ENCODE data around the gene RGS7. TPM values are rescaled to one million over a fixed set of nuclear protein-coding genes. Genes with fewer than 3 reads are reported as not detected.
"Not testable (repeated sequence)": the region's sequence is repeated elsewhere in the genome, so short reads cannot be mapped to it uniquely, and the experiment has no call there.

Gene RGS7
- total and polyA plus RNA-seq, 2 of the 4 experiments (the other 2 are of a cell fraction): 0.58 to 0.72 TPM

DNA sequence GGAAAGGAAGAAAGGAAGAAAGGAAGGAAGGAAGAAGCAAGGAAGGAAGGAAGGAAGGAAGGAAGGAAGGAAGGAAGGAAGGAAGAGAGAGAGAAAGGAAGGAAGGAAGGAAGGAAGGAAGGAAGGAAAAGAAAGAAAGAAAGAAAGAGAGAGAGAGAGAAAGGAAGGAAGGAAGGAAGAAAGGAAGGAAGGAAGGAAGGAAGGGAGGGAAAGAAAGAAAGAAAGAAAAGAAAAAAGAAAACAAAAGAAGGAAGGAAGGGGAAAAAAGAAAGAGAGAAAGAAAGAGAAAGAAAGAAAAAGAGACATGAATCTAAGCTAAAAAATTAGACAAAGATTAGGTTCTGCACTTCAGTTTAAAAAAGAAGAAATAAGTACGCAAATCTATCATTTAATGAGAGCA lies 136.1 kb downstream of the RGS7 start:
- H4K5ac ChIP-seq (ENCODE audit: low read depth, low read length); H3K4ac ChIP-seq (ENCODE audit: low read depth, low read length); H3K9ac ChIP-seq (ENCODE audit: low read depth, low read length); H3K9me3 ChIP-seq (ENCODE audit: control insufficient read depth, insufficient read depth, low read length); H2BK20ac ChIP-seq (ENCODE audit: low read depth, low read length); H3K4me2 ChIP-seq (ENCODE audit: low read depth, low read length); H2AK9ac ChIP-seq (replicated peaks; ENCODE audit: low read depth, low read length, poor library complexity); H4K8ac ChIP-seq (ENCODE audit: low read depth in 2 of 2, low read length in 2 of 2); H3K23ac ChIP-seq (ENCODE audit: low read depth, low read length); H3K27me3 ChIP-seq (ENCODE audit: control insufficient read depth, insufficient read depth, low read length); H3K9me1 ChIP-seq (ENCODE audit: insufficient read depth, low read length); ATAC-seq (ENCODE audit: low read depth); H2AFZ ChIP-seq (replicated peaks; ENCODE audit: low read length, poor library complexity); H4K91ac ChIP-seq (ENCODE audit: insufficient read depth, low read depth, low read length); H2BK5ac ChIP-seq (ENCODE audit: low read depth, low read length, poor library complexity, severe bottlenecking); DNase-seq; H3K4me1 ChIP-seq (ENCODE audit: control insufficient read depth, insufficient read depth, low read length); H3K36me3 ChIP-seq (ENCODE audit: control insufficient read depth, insufficient read depth, low read length); H4K20me1 ChIP-seq (ENCODE audit: insufficient read depth, low read length); H2AK5ac ChIP-seq (ENCODE audit: low read depth, low read length); H2BK15ac ChIP-seq (ENCODE audit: low read depth, low read length); in situ Hi-C loops (cut with MboI; ENCODE audit: low sequenced_read_pairs); H3K18ac ChIP-seq (ENCODE audit: low read depth, low read length); BruUV-seq (replicated peaks); H2BK120ac ChIP-seq (ENCODE audit: low read depth, low read length); H3K14ac ChIP-seq (replicated peaks; ENCODE audit: low read depth, low read length); H3K27ac ChIP-seq (ENCODE audit: insufficient read depth, low read length); intact Hi-C loops (cut with micrococcal nuclease); H3K79me1 ChIP-seq (ENCODE audit: low read depth in 1 of 2, low read length in 2 of 2); dilution Hi-C loops (cut with HindIII; ENCODE audit: low sequenced_read_pairs, unreplicated experiment); H3K56ac ChIP-seq (ENCODE audit: extremely low read depth, insufficient read depth, low read length); H3K4me3 ChIP-seq (ENCODE audit: insufficient read depth, low read depth, low read length): not testable (repeated sequence)
- no CpG with 5 or more reads among the region's 1 CpG for WGBS, 2 experiments (ENCODE audit: extremely low coverage in 2 of 2, insufficient read length in 1 of 2)
- CTCF ChIA-PET: interaction anchor here (0.5 kb wide), 1 partner anchor 16 kb away, joined by 6 read pairs; no protein-coding TSS in a partner anchor
- POLR2A ChIA-PET (ENCODE audit: unreplicated experiment): interaction anchor here (0.7 kb wide), 1 partner anchor 709 kb away, joined by 6 read pairs; no protein-coding TSS in a partner anchor

Data from IMR-90 (cell line).